A172 (cell line): Measurements from ENCODE around the gene OTOS. TPM values are rescaled to one million over a fixed set of nuclear protein-coding genes. Genes with fewer than 3 reads are reported as not detected.

Experiments used
- DNase-seq: peaks from one replicate; pipeline ENCODE4 v3.0.0-alpha.2; 2015; ENCODE audit warnings: low spot score
- total RNA-seq: library from RNA; depleted of rRNA; stranded (reverse); fragments of >200 nt; shearing (Covaris generic); gene quantifications from 2 replicates; pipeline ENCODE4 v1.2.3, GENCODE V29; 2014; rRNA removed

Gene OTOS
- total RNA-seq, 1 experiment from 2014 or later, result not detected

- DNase-seq, result no peak
These were observed 18.8 kb downstream of the OTOS start for GRCh38 chr2:240121675-240122074.

- no peak for DNase-seq
These were observed 19.3 kb downstream of the OTOS start for GRCh38 chr2:240121190-240121589.

- DNase-seq, result no peak
These were observed 26.2 kb downstream of the OTOS start for GRCh38 chr2:240114233-240114632.

- no peak for DNase-seq
These were observed 27.4 kb downstream of the OTOS start for GRCh38 chr2:240112914-240113690.

GRCh38 chr2:240111253-240111652 lies 29.2 kb downstream of the OTOS start:
- no peak for DNase-seq

GRCh38 chr2:240109386-240109785 lies 31.1 kb downstream of the OTOS start:
- no peak for DNase-seq

- DNase-seq, result no peak
These were observed 33.0 kb downstream of the OTOS start for GRCh38 chr2:240107477-240107796.

- no peak for DNase-seq
These were observed 33.5 kb downstream of the OTOS start for GRCh38 chr2:240106765-240107476.

- no peak for DNase-seq
These were observed 34.5 kb downstream of the OTOS start for GRCh38 chr2:240105982-240106381.

GRCh38 chr2:240103136-240103535 lies 37.3 kb downstream of the OTOS start:
- DNase-seq, result no peak

- no peak for DNase-seq
These were observed 42.1 kb downstream of the OTOS start for GRCh38 chr2:240098349-240098748.

GRCh38 chr2:240095556-240096523 lies 44.6 kb downstream of the OTOS start:
- DNase-seq, result no peak

GRCh38 chr2:240089306-240089705 lies 51.2 kb downstream of the OTOS start:
- no peak for DNase-seq

Other genes with a start within 250 kb of the OTOS start
- 203 and 219 TPM in 2 replicates for gene NDUFA10, start 115.3 kb downstream of the OTOS start, total RNA-seq
- gene OR6B2, start 110.2 kb downstream of the OTOS start, total RNA-seq, result not detected in 2 replicates
- gene OR6B3, start 87.1 kb downstream of the OTOS start, total RNA-seq, result not detected in 2 replicates
- 178 and 269 TPM in 2 replicates for gene COPS9, start 4.4 kb downstream of the OTOS start, total RNA-seq